GM12878 (cell line): Measurements from ENCODE around the gene SUPT4H1. TPM values are rescaled to one million over a fixed set of nuclear protein-coding genes. Genes with fewer than 3 reads are reported as not detected.

ENCODE experiments used
- ATAC-seq: fragments of 200-7000 bp; cut with Tn5 transposase; 3 replicates; pipeline ENCODE4 v1.9.1; 2020; ENCODE audit warnings: mild to moderate bottlenecking, moderate library complexity
- BruUV-seq: library from RNA; stranded (reverse); fragments of 400-500 nt; replicated peaks from 2 replicates; lab custom pipeline; 2021; lab: Mats Ljungman, UMichigan
- CTCF ChIA-PET: fragments of 300-600 bp; sonication (Branson Sonifier 250); formaldehyde crosslinking; extraction: SDS; loops from one replicate; lab custom pipeline; 2021; ENCODE audit warnings: inconsistent platforms; lab: Yijun Ruan, JAX
- POLR2A ChIA-PET: fragments of 350-600 bp; formaldehyde crosslinking; extraction: SDS; loops from one replicate; lab custom pipeline; 2021; ENCODE audit warnings: inconsistent platforms; lab: Charles Lee
- RAD21 ChIA-PET: fragments of 300-600 bp; sonication (Branson Sonifier 250); formaldehyde crosslinking; loops from one replicate; lab custom pipeline; 2023; ENCODE audit warnings: antibody characterized with exemption; ENCODE audit not compliant: unreplicated experiment; lab: Charles Lee
- SMC1A ChIA-PET: fragments of 300-600 bp; sonication (Branson Sonifier 250); formaldehyde crosslinking; loops from one replicate; lab custom pipeline; 2023; ENCODE audit not compliant: unreplicated experiment, uncharacterized antibody; lab: Charles Lee
- DNase-seq: peaks from one replicate; pipeline ENCODE4 v3.0.0-alpha.2; 2011; ENCODE audit warnings: low read depth, low spot score
- FAIRE-seq: peaks from 3 replicates; lab custom pipeline; 2011; peaks lifted over from hg19 to GRCh38; lab: Jason Lieb, UNC
- H2AFZ ChIP-seq: 2 replicates; pipeline ENCODE4 v1.6.0; 2011; ENCODE audit warnings: low read depth, low read length, control low read depth; ENCODE audit not compliant: control insufficient read depth
- H3K27ac ChIP-seq: 2 replicates; pipeline ENCODE4 v1.5.1; 2011; ENCODE audit warnings: control low read depth; ENCODE audit not compliant: control insufficient read depth, insufficient read depth
- H3K27me3 ChIP-seq, 2 experiments: replicated peaks in 1 of 2; 2 replicates each; pipeline versions ENCODE4 v1.6.0 to v1.6.1; 2011; ENCODE audit warnings: low read length in 1 of 2; ENCODE audit not compliant: control insufficient read depth in 2 of 2, insufficient read depth in 2 of 2
- H3K36me3 ChIP-seq, 2 experiments: 2 replicates each; pipeline ENCODE4 v1.5.1; 2011; ENCODE audit warnings: low read length in 1 of 2; ENCODE audit not compliant: control insufficient read depth in 2 of 2, insufficient read depth in 2 of 2
- H3K4me1 ChIP-seq: 2 replicates; pipeline ENCODE4 v1.6.1; 2011; ENCODE audit warnings: mild to moderate bottlenecking, low read length, moderate library complexity, mixed read lengths; ENCODE audit not compliant: control insufficient read depth, insufficient read depth
- H3K4me2 ChIP-seq: 2 replicates; pipeline ENCODE4 v1.6.0; 2011; ENCODE audit warnings: control low read depth; ENCODE audit not compliant: control insufficient read depth, insufficient read depth
- H3K4me3 ChIP-seq: fragments of 200-600 bp; sonication (generic); 2 replicates; pipeline ENCODE4 v1.5.1; 2016
- H3K79me2 ChIP-seq: 2 replicates; pipeline ENCODE4 v1.6.0; 2011; ENCODE audit warnings: low read length; ENCODE audit not compliant: control insufficient read depth, insufficient read depth
- H3K9ac ChIP-seq: 2 replicates; pipeline ENCODE4 v1.8.0; 2011; ENCODE audit warnings: low read length, control low read depth, mixed read lengths; ENCODE audit not compliant: control insufficient read depth, insufficient read depth
- H3K9me3 ChIP-seq: replicated peaks from 3 replicates; pipeline ENCODE4 v1.5.1; 2011; ENCODE audit warnings: mild to moderate bottlenecking, low read length; ENCODE audit not compliant: control insufficient read depth, insufficient read depth
- H4K20me1 ChIP-seq: 2 replicates; pipeline ENCODE4 v1.6.0; 2011; ENCODE audit not compliant: control insufficient read depth, insufficient read depth
- ATF2 ChIP-seq: IDR thresholded peaks from 2 replicates; pipeline ENCODE4 v1.6.1; 2012; ENCODE audit warnings: low read length, inconsistent platforms
- BACH1 ChIP-seq: fragments of 450-650 bp; IDR thresholded peaks from 2 replicates; pipeline ENCODE4 v1.6.1; 2017; ENCODE audit warnings: mild to moderate bottlenecking, borderline replicate concordance
- CTCF ChIP-seq, 3 experiments: IDR thresholded peaks in 2 of 3; conservative IDR thresholded peaks in 1 of 3; 2 replicates each; pipeline ENCODE4 v1.5.1; 2011; ENCODE audit warnings: low read depth in 3 of 3, low read length in 3 of 3, mild to moderate bottlenecking in 3 of 3, control low read depth in 2 of 3, moderate library complexity in 2 of 3, inconsistent platforms in 1 of 3, mixed read lengths in 1 of 3; ENCODE audit not compliant: control insufficient read depth in 2 of 3, insufficient read depth in 1 of 3; ENCODE audit errors: extremely low read depth in 1 of 3
- FOXM1 ChIP-seq: IDR thresholded peaks from 2 replicates; pipeline ENCODE4 v1.6.1; 2012; ENCODE audit warnings: low read depth, mild to moderate bottlenecking, inconsistent platforms, low read length, moderate library complexity
- GATAD2B ChIP-seq: fragments of 450-650 bp; conservative IDR thresholded peaks from 2 replicates; pipeline ENCODE4 v1.6.1; 2017; ENCODE audit warnings: low read depth, mild to moderate bottlenecking, moderate library complexity
- HDAC2 ChIP-seq: fragments of 200-600 bp; sonication (generic); IDR thresholded peaks from 2 replicates; pipeline ENCODE4 v1.6.1; 2017
- NRF1 ChIP-seq: conservative IDR thresholded peaks from 2 replicates; pipeline ENCODE4 v1.6.1; 2011; ENCODE audit warnings: mild to moderate bottlenecking, low read depth, low read length, improper control_type of control experiment
- POLR2AphosphoS2 ChIP-seq: IDR thresholded peaks from 2 replicates; pipeline ENCODE4 v1.6.1; 2011; ENCODE audit warnings: low read depth, mild to moderate bottlenecking, low read length, improper control_type of control experiment, moderate library complexity
- RAD51 ChIP-seq: fragments of 450-650 bp; IDR thresholded peaks from 2 replicates; pipeline ENCODE4 v1.6.1; 2016; ENCODE audit warnings: moderate library complexity, mild to moderate bottlenecking, inconsistent platforms
- RCOR1 ChIP-seq: conservative IDR thresholded peaks from 2 replicates; pipeline ENCODE4 v1.6.1; 2012; ENCODE audit warnings: low read depth, low read length, improper control_type of control experiment
- RELA ChIP-seq: fragments of 450-650 bp; IDR thresholded peaks from 2 replicates; pipeline ENCODE4 v1.8.0; 2014; ENCODE audit warnings: borderline replicate concordance; ENCODE audit not compliant: partially characterized antibody
- SMC3 ChIP-seq: IDR thresholded peaks from 2 replicates; pipeline ENCODE4 v1.6.1; 2011; ENCODE audit warnings: low read length, improper control_type of control experiment, borderline replicate concordance
- SP1 ChIP-seq: IDR thresholded peaks from one replicate; pipeline ENCODE4 v1.6.1; 2011; ENCODE audit warnings: low read depth, low read length
- SRF ChIP-seq, 2 experiments: IDR thresholded peaks; 2 replicates each; pipeline ENCODE4 v1.6.1; 2011; ENCODE audit warnings: low read depth in 2 of 2, low read length in 2 of 2, mild to moderate bottlenecking in 1 of 2, moderate library complexity in 1 of 2
- TCF7 ChIP-seq: IDR thresholded peaks from 2 replicates; pipeline ENCODE4 v1.6.1; 2014; ENCODE audit warnings: antibody characterized with exemption, borderline replicate concordance
- ZBED1 ChIP-seq: IDR thresholded peaks from 2 replicates; pipeline ENCODE4 v1.6.1; 2016; ENCODE audit warnings: borderline replicate concordance
- ZNF687 ChIP-seq: fragments of 450-650 bp; IDR thresholded peaks from 2 replicates; pipeline ENCODE4 v1.6.1; 2017; ENCODE audit warnings: mild to moderate bottlenecking, moderate library complexity
- WGBS: methylation state at CpG from one replicate; pipeline ENCODE4 v1.1.6; 2016; ENCODE audit warnings: low lambda C conversion rate; ENCODE audit not compliant: insufficient replicate concordance, insufficient coverage; ENCODE audit errors: missing lambda C conversion rate; 5-methylcytosine and 5-hydroxymethylcytosine counted together
- in situ Hi-C: fragments of 300-500 bp; cut with MboI; formaldehyde crosslinking; loops from 9 replicates; pipeline ENCODE4 v1.14.3; 2018; ENCODE audit warnings: mixed read lengths
- intact Hi-C: fragments of 100-400 bp; cut with micrococcal nuclease; formaldehyde crosslinking; loops from one replicate; pipeline ENCODE4 v1.14.2; 2022; ENCODE audit not compliant: unreplicated experiment
- polyA plus RNA-seq, 11 experiments: library from polyadenylated mRNA; depleted of rRNA in 4 of 11; unstranded in 6 of 11; stranded (reverse) in 5 of 11; fragments of >200 nt; fragmentation: Nextera tagmentation in 4 of 11; fragmentation: Illumina TruSeq in 1 of 11; extraction: Ambion mirVana in 4 of 11; extraction: Trizol in 1 of 11; gene quantifications; 1 replicate in 1 of 11; 2 replicates in 10 of 11; pipeline versions ENCODE4 v1.2.1 to v1.2.3, GENCODE V29; 2011 to 2016; ENCODE audit warnings: inconsistent platforms in 2 of 11, missing spikeins in 2 of 11, low read depth in 1 of 11
- total RNA-seq, 4 experiments: library from RNA; depleted of rRNA in 3 of 4; stranded (reverse); fragments of >200 nt in 3 of 4; fragmentation: Illumina TruSeq in 1 of 4; extraction: Trizol in 1 of 4; gene quantifications; 2 replicates each; pipeline versions ENCODE4 v1.2.1 to v1.2.3, GENCODE V29; 2013 to 2021

SUPT4H1 gene
- total and polyA plus RNA-seq, 10 of the 15 experiments (the other 5 are each of a cell fraction or from before 2014, with no cell fraction given): 83.8 to 293 (median 128) TPM

DNA sequence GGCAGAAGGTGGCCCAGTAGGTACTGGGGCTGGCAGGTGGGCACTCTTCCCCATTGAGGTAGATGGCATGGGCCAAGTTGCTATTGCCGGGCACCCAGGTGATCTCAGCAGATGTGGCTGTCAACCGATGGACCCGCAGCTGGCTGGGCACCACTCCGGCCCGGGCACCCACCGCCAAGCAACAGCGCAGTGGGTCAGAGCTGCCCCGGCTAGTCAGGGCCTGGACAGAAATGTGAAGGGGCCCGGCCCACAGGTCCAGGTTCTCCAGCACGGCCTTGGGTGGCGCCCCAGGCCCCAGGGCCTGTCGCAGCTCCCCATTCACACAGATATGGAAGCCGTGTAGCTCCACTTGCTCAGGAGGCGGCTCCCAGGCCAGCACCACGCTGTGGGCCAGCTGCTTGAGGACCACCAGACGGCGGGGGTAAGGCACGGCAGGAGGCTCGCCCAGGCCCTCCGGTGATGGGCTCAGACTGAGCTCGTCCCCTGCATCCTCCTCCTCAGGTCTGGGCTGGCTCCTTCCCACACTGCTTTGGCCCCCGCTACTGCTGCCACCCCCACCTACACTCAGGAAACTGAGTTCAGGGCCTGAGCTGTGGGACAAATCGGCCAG lies 39.9 kb downstream of the SUPT4H1 start (continued):
- no peak for TF ChIP-seq ZNF687

GRCh38 chr17:58311429-58311894 lies 40.5 kb downstream of the SUPT4H1 start:
- ChIA-PET SMC1A (no interaction called here), CTCF (no interaction called here), POLR2A (no interaction called here), RAD21 (interaction anchor here (1.0 kb wide), 1 partner anchor 33 kb away, joined by 6 read pairs; no protein-coding TSS in a partner anchor)
- H3K4me1 ChIP-seq: no peaks in the 10 kb centered on the region
- no peak overlapping the region for H3K9ac ChIP-seq
- H2AFZ ChIP-seq: no peak overlapping the region
- no peaks in the 10 kb centered on the region for H3K79me2 ChIP-seq
- H3K4me2 ChIP-seq: no peak overlapping the region
- intact Hi-C loops: no loop called here
- DNase-seq: no peak
- no peak for ATAC-seq
- no peak overlapping the region for H3K4me3 ChIP-seq
- BruUV-seq: no TSS peak
- H3K36me3 ChIP-seq: 0 out of 4 replicates have a peak, but pooled peaks cover 0 to 1% of the 10 kb centered on the region in 2 experiments
- H3K27me3 ChIP-seq: no peaks in the 10 kb centered on the region
- H3K9me3 ChIP-seq: no peaks in the 10 kb centered on the region
- in situ Hi-C loops: no loop called here
- no peak for FAIRE-seq
- no peak overlapping the region for H3K27ac ChIP-seq
- no peaks in the 10 kb centered on the region for H4K20me1 ChIP-seq
- WGBS: 68% methylated on average over 9 of the region's 9 CpGs
- no peak for TF ChIP-seq BACH1
- no peak for TF ChIP-seq CTCF (IDR thresholded peaks at IDR 0.05 in 2 of 3, conservative IDR thresholded peaks at IDR 0.05 in 1 of 3; ENCODE audit: control insufficient read depth in 2 of 3, extremely low read depth in 1 of 3, insufficient read depth in 1 of 3, low read depth in 3 of 3, low read length in 3 of 3)
- TF ChIP-seq RCOR1: no peak
- TF ChIP-seq FOXM1: no peak
- TF ChIP-seq RELA: no peak
- no peak for TF ChIP-seq SP1
- no peak for TF ChIP-seq NRF1
- TF ChIP-seq HDAC2: no peak
- no peak for TF ChIP-seq ZBED1
- no peak for TF ChIP-seq SRF (IDR thresholded peaks at IDR 0.05; ENCODE audit: low read depth in 2 of 2, low read length in 2 of 2)
- no peak for TF ChIP-seq POLR2AphosphoS2
- no peak for TF ChIP-seq SMC3
- TF ChIP-seq ATF2: no peak
- no peak for TF ChIP-seq TCF7
- TF ChIP-seq RAD51: no peak
- TF ChIP-seq GATAD2B: no peak
